GM18909 (cell line): ENCODE data around the gene IL25.
"Not testable (repeated sequence)": the region's sequence is repeated elsewhere in the genome, so short reads cannot be mapped to it uniquely, and the experiment has no call there.

Source experiments
- ATAC-seq: cut with Tn5 transposase; IDR thresholded peaks from one replicate; pipeline ENCODE4 v1.9.1; 2021; ENCODE audit warnings: mild to moderate bottlenecking; ENCODE audit not compliant: unreplicated experiment, poor library complexity

IL25 gene

DNA sequence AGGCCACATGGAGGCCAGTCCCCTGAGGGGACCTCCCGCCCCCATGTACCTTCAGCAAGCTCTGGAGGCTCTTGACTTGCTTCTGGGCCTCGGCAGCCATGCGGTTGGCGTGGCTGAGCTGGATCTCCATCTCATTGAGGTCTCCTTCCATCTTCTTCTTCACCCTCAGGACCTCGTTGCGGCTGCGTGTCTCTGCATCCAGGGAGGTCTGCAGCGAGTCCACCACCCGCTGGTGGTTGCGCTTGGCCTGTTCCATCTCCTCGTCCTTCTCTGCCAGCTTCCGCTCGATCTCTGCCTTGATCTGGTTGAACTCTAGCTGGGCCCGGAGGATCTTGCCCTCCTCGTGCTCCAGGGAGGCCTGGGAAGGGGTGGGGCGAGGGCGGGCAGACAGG is 13.7 kb downstream of the IL25 start:
- ATAC-seq, result not testable (repeated sequence)

DNA sequence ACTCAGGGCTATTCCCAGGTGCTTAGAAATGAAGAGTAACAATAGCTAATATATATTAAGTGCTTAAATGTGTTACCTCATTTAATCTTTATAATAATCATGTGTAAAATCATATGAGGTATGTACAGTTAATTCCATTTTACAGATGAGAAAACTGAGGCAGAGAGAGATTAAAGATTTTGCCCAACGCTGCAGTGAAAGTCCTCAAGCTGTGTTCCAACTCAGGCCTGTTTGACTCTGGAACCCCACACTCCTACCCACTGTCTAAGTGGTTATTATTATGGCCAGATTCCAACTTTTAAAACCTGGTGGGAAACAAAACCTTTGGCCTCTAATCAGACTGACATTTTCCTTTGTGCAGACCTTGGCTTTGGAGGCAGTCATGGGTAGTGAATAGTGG is 14.4 kb downstream of the IL25 start:
- no peak for ATAC-seq

DNA sequence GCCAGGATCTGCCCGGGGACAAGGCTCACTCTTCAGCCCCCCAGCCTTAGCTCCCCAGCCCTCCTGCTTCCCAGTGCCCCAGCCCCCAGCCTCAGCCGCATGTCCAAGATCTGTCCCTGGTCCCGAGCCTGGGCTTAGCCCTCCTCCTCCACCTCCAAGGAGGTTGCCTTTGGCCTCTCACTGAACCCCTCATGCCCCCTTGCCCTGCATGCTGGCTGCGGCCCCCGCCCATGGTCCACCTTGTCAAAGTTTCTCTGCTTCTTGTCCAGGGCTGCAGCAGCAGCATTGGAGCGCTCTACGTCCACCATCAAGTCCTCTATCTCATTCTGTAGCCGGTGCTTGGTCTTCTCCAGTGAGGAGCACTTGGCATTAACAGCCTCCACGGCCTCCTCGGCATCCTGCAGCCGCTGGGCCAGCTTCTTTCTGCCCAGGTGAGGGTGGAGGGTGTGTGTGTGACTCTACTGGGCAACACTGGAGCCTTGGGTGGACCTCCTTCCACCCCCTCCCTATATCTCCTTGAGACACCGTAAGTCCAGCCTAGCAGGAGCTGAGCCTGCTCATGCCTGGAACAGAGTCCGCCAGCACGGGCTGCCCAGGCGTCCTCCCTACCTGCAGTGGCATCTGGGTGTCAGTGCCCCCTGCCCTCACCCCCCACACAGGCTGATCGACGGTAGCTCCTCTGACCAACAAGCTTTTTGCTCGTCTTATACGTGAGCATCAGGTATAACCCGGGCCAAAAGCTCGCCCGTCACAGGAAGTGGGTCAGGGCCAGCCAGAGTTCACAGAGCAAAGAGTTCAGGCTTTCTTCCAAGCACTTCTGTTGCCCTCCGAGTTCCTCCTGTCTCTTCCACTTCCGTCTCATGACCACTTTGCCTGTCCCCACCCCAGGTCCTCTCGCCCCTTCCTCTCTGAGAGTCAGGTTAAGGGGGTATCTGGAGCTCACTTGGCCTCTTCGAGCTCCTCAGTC is 15.6 kb downstream of the IL25 start:
- ATAC-seq, result no peak

DNA sequence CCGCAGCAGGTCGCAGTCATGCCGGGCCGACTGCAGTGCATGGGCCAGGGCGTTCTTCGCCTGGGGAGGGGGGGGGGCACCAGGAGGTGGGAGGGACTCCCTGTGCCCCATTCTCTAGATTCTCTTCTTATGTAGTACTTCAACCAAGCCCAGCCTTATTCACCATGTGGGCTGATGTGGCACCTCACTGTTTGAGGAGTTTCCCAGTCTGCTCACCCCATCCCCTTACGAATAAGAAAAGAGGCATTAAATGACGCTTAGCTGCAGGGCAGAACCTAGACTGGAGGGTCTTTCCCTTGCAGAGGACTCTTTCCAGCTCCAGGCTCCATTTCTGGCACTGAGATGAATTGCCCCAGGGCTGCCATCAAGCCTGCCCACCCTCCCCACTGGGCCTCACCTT is 16.4 kb downstream of the IL25 start:
- no peak for ATAC-seq

DNA sequence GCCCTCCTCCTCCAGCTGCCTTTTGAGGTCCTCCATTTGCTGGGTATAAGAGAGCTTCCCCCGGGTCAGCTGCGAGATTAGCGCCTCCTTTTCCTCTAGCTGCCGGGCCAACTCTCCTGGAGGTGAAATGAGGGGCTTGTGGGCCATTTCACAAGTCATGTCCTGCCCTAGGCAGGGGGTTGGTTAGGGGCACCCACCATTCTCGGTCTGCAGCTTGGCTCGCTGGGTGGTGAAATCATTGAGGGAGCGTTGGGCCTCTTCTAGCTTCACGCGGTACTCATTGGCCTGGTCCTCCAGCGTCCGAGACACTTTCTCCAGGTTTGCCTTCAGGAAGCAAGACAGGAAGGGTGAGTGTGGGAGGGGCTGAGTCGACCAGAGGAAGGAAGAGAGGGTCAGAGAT is 16.8 kb downstream of the IL25 start:
- no peak for ATAC-seq

DNA sequence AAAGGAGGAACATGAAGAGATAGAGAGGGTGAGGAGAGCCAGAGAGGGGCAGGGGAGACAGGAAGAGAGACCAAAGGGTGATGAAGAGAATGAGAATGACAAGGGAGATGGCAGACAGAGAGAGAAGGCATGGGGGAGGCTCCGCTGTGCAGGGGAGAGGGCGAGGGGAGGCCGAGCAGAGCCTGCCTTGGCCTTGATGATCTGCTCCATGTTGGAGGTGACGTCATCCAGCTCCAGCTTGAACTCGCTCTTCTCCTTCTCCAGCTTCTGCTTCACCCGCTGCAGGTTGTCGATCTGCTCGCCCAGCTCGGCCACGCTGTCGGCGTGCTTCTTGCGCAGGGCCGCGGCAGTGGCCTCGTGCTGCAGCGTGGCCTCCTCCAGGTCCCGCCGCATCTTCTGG is 17.3 kb downstream of the IL25 start:
- not testable (repeated sequence) for ATAC-seq

DNA sequence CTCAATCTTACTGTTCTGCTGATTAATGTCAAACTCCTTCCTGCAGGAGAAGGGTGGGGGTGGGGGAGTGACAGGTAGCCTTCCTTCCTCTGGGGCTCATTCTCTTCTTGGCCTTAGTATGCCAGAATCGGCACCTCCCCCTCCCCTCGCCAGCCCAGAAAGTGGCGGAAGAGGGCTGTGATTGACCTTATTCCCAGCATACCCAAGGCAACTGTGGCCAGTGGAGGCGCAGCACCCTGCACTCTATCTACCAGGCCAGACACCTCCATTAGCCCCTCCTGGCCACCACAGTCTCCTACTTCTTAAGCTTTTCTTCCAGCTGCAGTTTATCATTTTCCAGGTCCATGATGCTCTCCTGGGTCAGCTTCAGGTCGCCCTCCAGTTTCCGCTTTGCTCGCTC is 20.0 kb downstream of the IL25 start:
- no peak for ATAC-seq

DNA sequence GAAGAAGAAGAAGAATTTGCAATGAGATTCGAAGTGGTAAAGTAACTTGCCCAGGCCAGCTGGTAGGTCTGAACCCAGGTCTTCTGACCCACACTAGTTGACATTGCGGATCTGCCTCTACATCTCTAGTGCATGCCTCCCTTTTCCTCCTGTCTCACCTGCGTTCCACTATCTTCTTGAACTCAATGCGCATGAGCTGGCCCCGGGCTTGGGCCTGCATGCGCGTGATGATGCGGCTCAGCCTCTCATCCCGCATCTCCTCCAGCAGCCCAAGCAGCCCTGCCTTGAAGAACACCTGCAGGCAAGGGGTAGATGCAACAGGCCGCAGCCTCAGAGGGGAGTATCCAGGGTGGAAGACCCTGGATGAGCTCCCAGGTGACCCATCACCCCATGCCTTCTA is 23.5 kb downstream of the IL25 start:
- ATAC-seq, result no peak

DNA sequence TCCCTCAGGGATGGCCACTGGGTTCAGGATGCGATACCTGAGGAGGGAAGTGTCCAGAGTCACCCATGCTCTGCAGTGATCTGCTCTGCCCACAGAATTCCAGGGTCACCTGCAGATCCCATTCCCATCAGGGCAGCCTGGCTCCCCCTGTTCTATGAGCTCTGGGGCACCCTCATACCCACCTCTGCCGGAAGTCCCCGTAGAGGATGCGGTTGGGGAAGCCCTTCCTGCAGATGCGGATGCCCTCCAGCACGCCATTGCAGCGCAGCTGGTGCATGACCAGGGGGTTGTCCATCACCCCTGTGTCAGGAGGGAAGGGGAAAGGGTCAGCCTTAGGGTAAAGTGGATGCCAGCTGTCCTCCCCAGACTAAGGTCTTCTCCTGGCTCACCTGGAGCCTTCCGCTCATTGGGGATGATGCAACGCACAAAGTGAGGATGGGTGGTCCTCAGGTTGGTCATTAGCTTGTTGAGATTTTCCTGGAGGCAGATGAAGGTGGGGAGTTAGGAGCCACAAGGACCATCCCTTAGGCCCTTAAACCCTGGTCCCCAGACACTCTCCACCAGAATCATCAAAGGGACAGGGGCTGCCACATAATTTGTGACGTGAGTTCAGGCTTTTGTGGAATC is 24.3 kb downstream of the IL25 start:
- ATAC-seq, result no peak

DNA sequence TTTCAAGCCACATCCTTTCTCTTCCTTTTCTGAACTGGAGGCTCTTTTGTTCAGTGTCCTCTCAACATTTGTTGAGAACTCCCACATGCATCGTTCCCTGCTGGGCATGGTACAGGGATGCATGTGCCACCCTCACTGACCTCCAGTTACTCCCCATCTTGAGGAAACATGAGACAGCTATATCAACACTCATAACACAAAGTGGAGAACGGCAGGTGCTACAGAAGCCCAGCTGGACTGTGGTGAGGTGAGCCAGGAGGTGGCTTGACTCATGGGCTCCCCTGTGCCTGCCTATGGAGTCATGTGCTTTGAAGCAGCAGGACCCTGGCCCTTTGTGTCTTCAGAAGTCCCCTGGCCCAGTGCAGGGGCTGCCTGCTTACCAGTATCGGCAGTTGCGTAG is 25.7 kb downstream of the IL25 start:
- no peak for ATAC-seq

DNA sequence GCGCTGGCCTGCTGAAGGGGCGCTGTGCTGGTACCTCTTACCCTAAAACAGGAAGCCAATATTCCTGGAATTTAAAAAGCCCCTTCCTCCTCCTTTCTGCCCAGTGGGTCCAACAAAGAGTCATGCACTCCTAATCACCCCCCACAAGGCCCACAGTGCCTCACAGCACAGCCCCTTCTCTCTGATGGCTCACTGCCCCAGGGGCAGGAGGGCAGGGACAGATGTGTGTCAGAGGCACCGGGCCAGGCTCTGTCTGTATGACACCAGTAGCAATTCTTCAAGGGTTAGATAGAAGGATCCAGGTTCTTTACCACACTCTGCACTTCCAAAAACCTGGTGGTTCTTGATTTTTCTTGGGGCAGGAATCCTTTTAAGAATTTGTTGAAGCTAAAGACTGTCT is 26.5 kb downstream of the IL25 start:
- ATAC-seq, result no peak

DNA sequence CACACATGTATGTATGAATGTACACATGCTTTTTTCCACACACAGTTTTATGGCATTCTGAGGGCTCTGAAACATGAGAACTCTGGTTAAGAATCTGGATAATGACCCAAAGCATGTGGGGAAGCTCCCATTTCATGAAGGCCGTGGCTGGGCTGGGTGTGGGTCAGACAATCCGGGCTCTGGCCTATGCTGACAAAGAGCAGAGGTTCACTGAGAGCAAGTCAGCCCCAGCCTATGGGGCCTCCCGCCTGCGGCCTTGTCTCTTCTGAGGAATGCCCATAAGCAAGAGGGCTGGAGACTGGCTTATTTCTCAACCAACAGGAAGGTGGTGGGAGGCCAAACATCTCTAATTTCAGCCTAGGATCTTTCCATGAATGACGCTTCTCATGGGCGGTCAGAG is 27.0 kb downstream of the IL25 start:
- no peak for ATAC-seq

DNA sequence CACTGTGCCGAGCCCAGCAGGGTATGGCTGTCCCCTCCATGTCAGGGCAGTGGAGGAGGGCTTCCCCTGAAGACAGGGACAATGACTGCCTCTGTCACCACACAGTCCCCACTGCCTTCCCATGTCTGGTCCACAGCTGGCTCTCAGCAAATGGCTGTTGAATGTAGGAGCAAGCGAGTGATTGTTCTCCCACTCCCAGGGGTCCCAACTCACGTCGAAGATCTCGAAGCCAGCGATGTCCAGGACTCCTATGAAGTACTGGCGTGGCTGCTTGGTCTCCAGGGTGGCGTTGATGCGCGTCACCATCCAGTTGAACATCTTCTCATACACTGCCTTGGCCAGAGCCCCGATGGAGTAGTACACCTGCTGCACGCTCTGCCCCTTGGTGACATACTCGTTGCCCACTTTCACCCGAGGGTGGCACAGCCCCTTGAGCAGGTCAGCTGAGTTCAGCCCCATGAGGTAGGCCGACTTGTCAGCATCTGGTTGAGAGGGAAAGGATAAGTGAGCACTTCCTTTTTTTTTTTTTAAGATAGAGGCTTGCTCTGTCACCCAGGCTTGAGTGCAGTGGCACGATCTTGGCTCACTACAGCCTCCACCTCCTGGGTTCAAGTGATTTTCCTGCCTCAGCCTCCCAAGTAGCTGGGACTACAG is 28.0 kb downstream of the IL25 start:
- ATAC-seq, result not testable (repeated sequence)

DNA sequence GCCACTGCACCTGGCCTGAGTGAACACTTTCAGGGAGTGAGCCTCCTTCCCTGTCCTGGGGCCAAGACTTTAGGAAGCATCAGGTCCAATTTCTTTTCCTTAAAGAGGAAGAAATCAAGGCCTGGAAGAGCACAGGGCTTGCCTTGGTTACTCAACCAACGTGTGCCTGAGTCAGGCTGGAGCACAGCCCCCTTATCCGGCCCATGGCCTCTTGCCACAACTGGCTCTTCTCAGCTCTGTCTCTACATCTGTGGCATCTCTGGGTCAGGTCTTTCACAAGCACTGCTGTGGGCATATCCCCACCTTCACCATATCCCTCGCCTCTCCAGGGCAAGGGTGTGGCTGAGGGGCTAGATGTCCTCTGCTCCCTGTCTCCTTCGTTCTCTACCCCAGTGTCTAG is 28.7 kb downstream of the IL25 start:
- no peak for ATAC-seq

DNA sequence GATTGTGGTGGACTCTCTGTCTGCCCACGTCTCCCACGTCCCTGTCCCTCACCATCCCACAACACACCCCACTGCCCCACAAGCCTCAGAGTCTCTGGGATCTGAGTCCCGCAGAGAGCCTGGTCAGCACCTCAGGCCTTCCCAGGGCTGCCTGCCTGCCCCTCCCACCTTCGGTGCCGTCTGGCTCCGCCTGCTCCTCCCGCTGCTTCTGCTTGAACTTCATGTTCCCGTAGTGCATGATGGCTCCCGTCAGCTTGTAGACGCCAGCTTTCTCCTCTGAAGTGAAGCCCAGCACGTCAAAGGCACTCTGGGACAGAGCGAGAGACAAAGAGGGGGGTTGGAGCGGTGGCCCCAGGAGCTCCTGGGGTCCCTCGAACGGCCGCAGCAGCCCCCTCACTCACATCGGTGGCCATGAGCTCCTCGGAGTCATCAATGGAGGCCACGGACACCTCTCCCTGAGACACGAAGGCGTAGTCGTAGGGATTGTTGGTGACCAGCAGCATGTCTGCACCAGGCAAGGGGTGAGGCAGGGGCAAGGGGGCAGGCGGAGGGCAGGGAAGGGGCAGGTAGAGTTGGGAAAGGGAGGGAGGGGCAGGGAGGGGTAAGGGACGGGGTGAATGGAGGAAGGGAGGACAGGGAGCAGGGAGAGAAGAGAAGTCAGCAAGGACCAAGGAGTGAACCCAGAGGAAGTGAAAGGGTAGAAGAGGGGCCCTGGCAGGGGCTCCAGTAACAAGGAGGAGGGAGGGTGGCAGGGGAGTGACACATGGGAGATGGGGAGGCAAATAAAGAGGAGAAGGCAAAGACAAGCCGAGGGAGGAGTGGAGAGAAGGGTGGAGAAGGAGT is 29.9 kb downstream of the IL25 start:
- no peak for ATAC-seq

DNA sequence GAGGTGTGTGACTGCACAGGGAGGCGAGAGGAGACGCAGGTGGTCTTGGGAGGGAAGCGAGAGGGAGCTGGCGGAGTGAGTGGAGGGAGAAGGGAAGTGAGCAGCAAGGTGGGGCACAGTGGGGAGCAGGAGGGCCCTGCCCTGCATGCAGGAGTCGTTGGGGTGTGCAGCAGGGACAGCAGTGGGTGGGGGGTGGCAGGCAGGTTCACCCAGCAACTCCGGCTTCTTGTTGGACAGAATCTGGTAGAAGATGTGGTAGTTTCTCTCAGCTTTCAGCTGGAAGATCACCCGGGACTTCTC is 30.5 kb downstream of the IL25 start:
- ATAC-seq, result no peak

DNA sequence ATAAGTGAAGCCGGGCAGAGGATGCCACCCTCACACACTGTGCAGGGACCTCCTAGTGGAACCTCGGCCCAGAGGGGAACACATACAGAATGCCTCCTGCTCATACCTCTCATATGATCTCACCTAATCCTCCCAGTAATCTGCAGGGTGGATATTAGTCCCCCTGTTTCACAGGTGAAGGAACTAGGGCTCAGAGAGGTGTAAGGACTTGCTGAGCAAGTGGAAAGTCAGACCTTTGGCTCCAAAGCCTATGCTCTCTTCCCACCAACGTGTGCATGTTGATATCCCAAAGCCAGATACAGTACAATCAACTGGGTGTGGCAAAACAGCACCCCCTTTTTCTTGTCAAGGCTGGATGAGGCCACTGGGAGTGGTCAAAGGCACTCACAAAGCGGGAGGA is 31.3 kb downstream of the IL25 start:
- ATAC-seq, result no peak

DNA sequence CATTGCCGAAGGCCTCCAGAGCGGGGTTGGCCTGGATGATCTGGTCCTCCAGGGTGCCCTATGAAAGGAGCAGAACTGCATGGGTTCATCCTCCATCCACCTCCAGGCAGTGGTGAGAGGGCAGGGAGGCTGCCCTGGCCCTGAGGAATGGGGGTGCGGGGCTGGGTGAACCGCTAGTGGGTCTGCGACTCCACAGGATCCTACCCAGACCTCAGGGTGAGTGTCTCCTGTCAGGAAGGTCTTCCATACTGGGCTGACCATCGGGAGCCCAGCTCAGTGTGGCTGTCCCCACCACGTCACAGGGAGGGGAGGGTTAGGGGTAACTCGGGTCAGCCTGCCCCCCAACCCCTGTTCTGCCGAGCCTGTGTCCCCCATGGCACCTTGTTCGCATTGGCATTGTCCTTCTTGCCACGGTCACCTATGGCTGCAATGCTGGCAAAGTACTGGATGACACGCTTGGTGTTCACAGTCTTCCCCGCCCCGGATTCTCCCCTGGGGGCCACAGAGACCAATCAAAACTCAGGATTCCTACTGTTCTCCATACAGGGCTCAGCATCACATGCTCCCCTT is 31.8 kb downstream of the IL25 start:
- ATAC-seq, result no peak

DNA sequence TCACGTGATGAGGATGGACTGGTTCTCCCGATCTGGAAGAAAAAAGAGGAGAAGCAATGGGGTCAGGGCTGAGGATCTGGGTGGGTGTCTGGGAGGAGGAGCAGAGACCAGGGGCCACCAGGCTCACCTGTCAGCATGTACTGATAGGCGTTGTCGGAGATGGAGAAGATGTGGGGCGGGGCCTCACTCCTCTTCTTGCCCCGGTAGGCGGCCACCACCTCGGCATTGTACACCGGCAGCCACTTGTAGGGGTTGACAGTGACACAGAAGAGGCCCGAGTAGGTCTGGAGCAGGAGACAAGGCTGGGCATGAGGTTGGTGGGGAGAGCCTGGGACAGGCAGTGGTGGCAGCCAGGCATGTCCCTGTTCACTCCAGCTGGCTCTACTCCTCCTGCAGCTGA is 32.5 kb downstream of the IL25 start:
- no peak for ATAC-seq

DNA sequence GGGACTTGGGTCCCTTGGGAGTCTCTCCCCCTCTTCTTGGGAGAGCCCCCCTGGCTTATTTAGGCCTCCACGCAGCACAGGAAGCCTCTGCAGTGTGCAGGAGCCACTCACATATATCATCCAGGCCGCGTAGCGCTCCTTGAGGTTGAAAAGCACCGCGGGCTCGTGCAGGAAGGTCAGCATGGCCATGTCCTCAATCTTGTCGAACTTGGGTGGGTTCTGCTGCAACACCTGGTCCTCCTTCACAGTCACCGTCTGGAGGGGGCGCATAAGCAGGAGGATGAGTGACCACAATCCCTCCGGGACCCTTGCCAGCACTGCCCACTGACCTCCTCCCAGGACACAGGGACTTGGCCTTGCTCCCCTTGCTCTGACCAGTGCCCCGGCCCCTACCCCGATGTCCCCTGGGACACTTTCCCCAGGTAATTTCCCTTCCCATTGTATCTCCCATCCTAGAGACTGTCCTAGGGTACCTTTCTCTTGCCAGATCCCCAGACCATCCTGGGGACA is 33.0 kb downstream of the IL25 start:
- no peak for ATAC-seq
